ENCODE measurements around the gene EPS8L3.
"Not testable (repeated sequence)": the region's sequence is repeated elsewhere in the genome, so short reads cannot be mapped to it uniquely, and the experiment has no call there.

Gene EPS8L3

DNA sequence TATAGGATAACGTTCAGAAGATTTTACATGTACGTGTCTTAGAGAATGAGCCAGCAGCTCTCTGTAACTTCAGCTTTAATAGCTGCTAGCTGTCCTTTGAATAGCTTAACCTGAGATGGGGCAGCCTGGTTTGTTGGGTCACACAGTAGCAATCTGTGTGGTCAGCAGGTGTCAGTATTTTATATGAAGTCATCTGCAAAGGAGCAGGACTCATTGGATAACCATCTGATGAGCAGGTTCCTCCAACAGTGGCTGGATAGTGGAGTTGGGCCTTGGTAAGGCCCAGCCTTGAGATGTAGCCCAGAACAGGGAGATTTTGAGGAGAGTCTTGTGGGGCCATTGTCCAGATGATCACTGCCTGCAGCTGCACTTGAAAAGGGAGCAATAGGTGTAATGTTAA is 45.2 kb downstream of the EPS8L3 start:
- Mint-ChIP-seq H3K27me3 (peaks cover 42% of the 10 kb centered on the region), H3K9me3 (no peaks in the 10 kb centered on the region), H3K36me3 (no peaks in the 10 kb centered on the region), H3K4me1 (no peaks in the 10 kb centered on the region), H3K27ac (no peak overlapping the region), H3K4me3 (no peak overlapping the region)
- CTCF ChIA-PET = interaction anchor here (1.3 kb wide), 1 partner anchor 68 kb away, joined by 3 read pairs; no protein-coding TSS in a partner anchor
- no peak for DNase-seq

DNA sequence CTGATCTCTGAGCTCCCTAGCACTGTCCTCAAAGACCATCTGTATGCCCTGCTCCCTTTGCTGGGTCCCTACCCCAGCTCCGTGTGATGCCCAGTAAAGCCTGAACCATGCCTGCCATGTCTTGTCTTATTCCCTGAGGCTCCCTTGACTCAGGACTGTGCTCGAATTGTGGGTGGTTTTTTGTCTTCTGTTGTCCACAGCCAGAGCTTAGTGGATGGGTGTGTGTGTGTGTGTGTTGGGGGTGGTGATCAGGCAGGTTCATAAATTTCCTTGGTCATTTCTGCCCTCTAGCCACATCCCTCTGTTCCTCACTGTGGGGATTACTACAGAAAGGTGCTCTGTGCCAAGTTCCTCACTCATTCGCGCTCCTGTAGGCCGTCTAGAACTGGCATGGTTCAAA is 46.0 kb downstream of the EPS8L3 start:
- no peak for DNase-seq
- Mint-ChIP-seq H3K27ac (no peak overlapping the region), H3K9me3 (no peaks in the 10 kb centered on the region), H3K27me3 (peaks cover 46% of the 10 kb centered on the region), H3K4me1 (no peaks in the 10 kb centered on the region), H3K4me3 (no peak overlapping the region), H3K36me3 (no peaks in the 10 kb centered on the region)
- CTCF ChIA-PET = interaction anchor here (0.7 to 2.1 kb wide), 4 partner anchors 55 to 78 kb away, joined by 3 to 10 read pairs (median 3); no protein-coding TSS in a partner anchor

DNA sequence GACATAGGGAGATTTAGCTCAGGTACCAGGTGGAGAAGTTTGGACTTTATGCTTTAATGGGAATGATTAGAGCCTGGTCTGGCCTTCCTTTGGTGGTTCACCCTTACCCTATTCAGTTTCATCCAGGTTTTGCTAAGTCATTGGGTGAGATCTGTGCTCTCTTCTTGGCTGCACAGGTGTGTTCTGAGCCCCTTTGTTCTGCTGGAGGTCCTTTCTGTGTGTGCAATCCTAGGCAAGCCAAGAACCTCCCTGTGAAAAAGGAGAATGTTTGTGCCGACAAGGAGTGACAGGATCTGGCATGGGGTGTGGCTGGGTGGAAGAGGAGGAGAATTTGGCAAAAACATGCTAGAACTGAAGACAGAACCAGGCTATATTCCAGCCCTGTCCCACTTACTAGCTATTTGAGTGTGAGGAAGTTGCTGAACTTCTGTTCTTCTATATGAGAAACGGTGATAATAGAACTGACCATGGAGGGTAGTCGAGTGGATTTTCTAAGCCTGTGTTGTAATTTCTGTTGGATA is 47.1 kb downstream of the EPS8L3 start:
- H3K27me3 Mint-ChIP-seq = peaks cover 54% of the 10 kb centered on the region
- no peaks in the 10 kb centered on the region for H3K4me1 Mint-ChIP-seq
- no peaks in the 10 kb centered on the region for H3K36me3 Mint-ChIP-seq
- H3K4me3 Mint-ChIP-seq = no peak overlapping the region
- CTCF ChIA-PET = interaction anchor here (0.9 to 2.1 kb wide), 3 partner anchors 56 to 77 kb away, joined by 3 to 10 read pairs (median 3); no protein-coding TSS in a partner anchor
- no peaks in the 10 kb centered on the region for H3K9me3 Mint-ChIP-seq
- DNase-seq = no peak
- H3K27ac Mint-ChIP-seq = no peak overlapping the region

DNA sequence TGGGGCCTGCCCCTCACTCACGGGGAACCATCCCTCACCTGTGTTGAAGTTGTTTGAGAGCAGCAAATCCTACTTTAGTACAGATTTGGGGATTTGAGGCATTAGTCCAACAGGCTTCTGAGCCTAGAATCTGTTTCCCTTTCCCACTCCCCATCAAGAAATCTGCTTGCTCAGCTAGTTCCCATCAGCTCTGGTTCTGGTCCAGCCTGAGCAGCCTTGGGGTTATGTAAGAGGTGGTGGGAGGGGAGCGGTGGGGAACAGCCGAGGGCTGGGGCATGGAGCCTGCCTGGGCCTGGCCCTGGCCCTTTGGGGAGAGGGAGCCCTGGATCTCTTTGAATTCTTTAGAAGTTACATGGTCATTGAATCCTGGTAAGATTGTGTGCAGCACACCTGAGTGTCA is 47.6 kb downstream of the EPS8L3 start:
- DNase-seq = no peak
- Mint-ChIP-seq H3K4me1 (no peaks in the 10 kb centered on the region), H3K9me3 (no peaks in the 10 kb centered on the region), H3K27me3 (peaks cover 52% of the 10 kb centered on the region), H3K27ac (no peak overlapping the region), H3K36me3 (no peaks in the 10 kb centered on the region), H3K4me3 (no peak overlapping the region)
- CTCF ChIA-PET = interaction anchor here (1.3 to 2.1 kb wide), 2 partner anchors 67 to 76 kb away, joined by 3 to 10 read pairs; no protein-coding TSS in a partner anchor

DNA sequence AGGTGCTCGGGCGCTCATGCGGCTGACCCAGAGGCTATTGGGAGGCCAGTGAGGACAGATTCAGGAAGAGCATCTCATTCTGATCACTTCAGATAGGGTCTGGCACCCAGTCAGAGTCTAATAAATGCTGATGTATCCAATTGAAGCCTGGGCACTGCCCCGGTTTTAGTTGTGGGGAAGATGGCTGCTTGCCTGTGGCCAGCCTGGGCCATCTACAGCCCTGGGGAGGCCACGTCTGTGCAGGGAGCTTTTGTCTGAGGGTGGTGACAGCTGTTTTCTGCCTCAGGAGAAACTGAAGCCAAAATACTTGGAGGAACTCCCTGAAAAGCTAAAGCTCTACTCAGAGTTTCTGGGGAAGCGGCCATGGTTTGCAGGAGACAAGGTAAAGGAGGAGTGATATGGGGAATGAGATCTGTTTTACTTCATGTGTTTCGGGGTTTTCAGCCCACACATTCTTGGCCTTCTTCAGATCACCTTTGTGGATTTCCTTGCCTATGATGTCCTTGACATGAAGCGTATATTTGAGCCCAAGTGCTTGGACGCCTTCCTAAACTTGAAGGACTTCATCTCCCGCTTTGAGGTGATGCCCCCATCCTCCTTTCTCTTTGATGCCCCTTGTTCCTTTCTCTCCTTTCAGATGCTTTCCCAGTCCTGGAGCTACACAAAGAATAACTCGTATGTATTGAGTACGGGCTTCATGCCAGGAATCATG is 48.9 kb downstream of the EPS8L3 start:
- no peak for DNase-seq
- H3K27me3 Mint-ChIP-seq = peaks cover 52% of the 10 kb centered on the region
- no peaks in the 10 kb centered on the region for H3K9me3 Mint-ChIP-seq
- no peak overlapping the region for H3K27ac Mint-ChIP-seq
- CTCF ChIA-PET = no interaction called here
- H3K4me3 Mint-ChIP-seq = no peak overlapping the region
- no peaks in the 10 kb centered on the region for H3K4me1 Mint-ChIP-seq
- no peaks in the 10 kb centered on the region for H3K36me3 Mint-ChIP-seq

DNA sequence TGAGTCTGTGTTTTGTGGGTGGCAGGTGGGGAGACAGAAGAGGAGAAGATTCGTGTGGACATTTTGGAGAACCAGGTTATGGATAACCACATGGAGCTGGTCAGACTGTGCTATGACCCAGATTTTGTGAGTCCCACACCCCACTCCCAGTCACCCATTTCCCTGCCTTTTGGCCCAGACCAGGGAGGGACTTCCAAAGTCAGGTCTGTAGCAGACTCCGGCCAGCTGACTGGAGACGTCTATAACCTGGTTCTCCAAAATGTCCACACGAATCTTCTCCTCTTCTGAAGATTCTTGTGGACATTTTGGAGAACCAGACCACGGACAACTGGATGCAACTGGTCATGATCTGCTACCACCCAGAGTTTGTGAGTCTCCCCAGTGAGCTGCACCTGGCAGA is 50.1 kb downstream of the EPS8L3 start:
- peaks cover 52% of the 10 kb centered on the region for H3K27me3 Mint-ChIP-seq
- peaks cover 8% of the 10 kb centered on the region for H3K9me3 Mint-ChIP-seq
- CTCF ChIA-PET = no interaction called here
- no peak overlapping the region for H3K27ac Mint-ChIP-seq
- no peaks in the 10 kb centered on the region for H3K36me3 Mint-ChIP-seq
- H3K4me3 Mint-ChIP-seq = no peak overlapping the region
- H3K4me1 Mint-ChIP-seq = no peaks in the 10 kb centered on the region
- DNase-seq = no peak

DNA sequence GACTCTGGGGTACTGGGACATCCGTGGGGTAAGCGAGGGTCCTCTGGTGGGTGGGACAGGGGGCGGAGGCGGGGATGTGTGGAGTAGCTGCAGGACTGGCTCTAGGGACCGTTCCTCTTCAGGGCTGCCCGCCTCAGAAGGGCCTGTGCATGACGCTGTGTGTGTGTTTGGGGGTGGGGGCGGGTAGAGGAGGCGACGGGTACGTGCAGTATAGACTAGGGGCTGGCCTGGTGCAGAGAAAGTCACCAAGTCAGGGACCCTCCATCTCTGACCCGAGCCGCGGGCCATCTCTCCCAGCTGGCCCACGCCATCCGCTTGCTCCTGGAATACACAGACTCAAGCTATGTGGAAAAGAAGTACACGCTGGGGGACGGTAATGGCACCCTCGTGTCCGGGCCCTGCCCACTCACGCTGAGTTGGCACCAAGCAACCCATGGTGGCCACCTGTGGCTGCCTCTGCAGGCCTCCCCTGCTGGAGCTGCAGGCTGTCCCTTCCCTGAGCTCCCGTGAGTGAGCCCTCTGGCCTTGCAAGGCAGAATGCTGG is 51.3 kb downstream of the EPS8L3 start:
- Mint-ChIP-seq H3K4me3 (no peak overlapping the region), H3K27me3 (peaks cover 50% of the 10 kb centered on the region), H3K4me1 (no peaks in the 10 kb centered on the region), H3K9me3 (peaks cover 11% of the 10 kb centered on the region), H3K27ac (no peak overlapping the region), H3K36me3 (no peaks in the 10 kb centered on the region)
- DNase-seq = no peak
- CTCF ChIA-PET = no interaction called here

DNA sequence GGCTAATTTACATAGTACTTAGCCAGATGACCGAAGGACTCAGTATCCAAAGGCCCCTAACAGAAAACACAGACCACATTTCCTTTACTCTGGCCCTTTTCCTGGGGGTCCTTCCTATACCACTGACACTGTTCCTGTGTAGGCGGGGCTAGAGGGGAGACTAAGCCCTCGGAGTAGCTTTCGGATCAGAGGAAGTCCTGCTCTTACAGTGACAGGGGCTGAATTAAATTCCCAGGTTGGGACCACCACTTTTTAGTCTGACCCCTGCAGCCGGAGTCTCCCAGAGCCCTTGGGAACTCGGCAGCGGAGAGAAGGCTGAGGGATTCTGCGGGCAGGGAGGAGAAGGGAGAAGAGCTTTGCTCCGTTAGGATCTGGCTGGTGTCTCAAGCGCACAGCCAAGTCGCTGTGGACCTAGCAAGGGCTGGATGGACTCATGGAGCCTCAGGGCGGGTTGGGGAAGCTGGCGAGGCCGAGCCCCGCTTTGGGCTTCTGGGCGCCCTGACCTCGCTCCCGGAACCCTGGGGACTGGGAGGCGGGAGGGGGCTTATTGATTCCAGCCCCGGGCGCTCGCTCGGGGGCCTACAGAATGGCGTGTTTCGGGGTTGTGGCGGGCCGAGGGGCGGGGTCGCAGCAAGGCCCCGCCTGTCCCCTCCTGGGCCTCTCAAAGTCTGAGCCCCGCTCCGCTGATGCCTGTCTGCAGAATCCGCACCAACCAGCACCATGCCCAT is 52.0 kb downstream of the EPS8L3 start, which contains the start of gene GSTM5:
GSTM5 (plus strand) TSS at position 659 of the 728 bp plus-strand sequence; CDS start at position 721, 62 bp downstream.
- H3K4me3 Mint-ChIP-seq, H3K27ac Mint-ChIP-seq, H3K4me1 Mint-ChIP-seq, CTCF ChIA-PET, H3K36me3 Mint-ChIP-seq, DNase-seq: not testable (repeated sequence)
- peaks cover 46% of the 10 kb centered on the region for H3K27me3 Mint-ChIP-seq
- peaks cover 11% of the 10 kb centered on the region for H3K9me3 Mint-ChIP-seq

DNA sequence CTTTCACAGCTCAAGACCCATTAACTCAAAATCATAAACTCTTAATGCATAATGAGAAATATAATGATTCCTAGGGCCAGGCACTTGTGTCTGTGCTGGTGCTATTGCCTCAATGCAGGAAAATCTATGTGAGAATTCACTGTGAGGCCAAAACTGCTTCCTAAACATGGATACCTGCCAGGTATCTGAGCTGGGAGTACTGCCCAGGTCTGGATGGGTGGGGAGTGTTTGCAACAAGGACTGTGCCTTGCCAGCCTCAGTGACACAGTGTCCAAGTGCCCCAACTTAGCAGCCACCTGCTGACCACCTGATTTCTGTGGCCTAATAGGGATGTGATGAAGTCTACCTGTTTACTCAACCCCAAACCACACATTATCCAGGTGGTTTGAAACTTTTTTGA is 53.9 kb downstream of the EPS8L3 start:
- CTCF ChIA-PET = interaction anchor here (0.7 kb wide), 1 partner anchor 69 kb away, joined by 4 read pairs; no protein-coding TSS in a partner anchor
- peaks cover 31% of the 10 kb centered on the region for H3K27me3 Mint-ChIP-seq
- not testable (repeated sequence) for DNase-seq, H3K27ac Mint-ChIP-seq, H3K4me1 Mint-ChIP-seq, H3K4me3 Mint-ChIP-seq, H3K36me3 Mint-ChIP-seq
- H3K9me3 Mint-ChIP-seq = peaks cover 11% of the 10 kb centered on the region

DNA sequence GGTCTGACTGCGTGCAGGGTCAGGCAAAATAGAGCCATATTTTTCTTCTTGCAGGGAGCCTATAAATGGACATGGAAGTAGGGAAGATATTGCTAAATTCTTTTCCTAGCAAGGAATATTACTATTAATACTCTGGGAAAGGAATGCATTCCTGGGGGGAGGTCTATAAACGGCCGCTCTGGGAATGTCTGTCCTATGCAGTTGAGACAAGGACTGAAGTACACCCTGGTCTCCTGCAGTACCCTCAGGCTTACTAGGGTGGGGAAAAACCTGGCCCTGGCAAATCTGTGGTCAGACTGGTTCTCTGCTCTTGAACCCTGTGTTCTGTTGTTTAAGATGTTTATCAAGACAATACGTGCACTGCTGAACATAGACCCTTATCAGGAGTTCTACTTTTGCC is 54.8 kb downstream of the EPS8L3 start:
- not testable (repeated sequence) for H3K4me3 Mint-ChIP-seq, H3K4me1 Mint-ChIP-seq, H3K27ac Mint-ChIP-seq, H3K36me3 Mint-ChIP-seq, DNase-seq
- CTCF ChIA-PET = interaction anchor here (0.7 kb wide), 1 partner anchor 69 kb away, joined by 4 read pairs; no protein-coding TSS in a partner anchor
- Mint-ChIP-seq H3K9me3 (peaks cover 11% of the 10 kb centered on the region), H3K27me3 (peaks cover 22% of the 10 kb centered on the region)

DNA sequence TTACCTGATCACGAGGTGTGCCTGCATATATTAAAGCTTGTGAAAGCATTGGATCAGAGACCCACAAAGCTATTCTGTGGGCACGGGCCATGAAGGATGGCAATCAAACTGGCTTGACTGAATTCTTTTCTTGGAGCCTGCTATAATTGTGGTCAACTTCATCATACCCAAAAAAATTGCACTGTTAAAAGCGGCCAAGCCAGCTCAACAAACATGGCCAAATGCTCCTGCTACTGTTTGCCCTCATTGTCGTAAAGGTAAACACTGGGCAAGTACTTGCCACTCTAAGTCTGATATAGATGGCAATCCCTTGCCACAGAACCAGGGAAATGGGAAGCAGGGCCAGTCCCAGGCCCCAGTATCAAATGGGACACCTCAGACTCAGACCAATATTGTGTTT is 58.3 kb downstream of the EPS8L3 start:
- Mint-ChIP-seq H3K9me3 (peaks cover 13% of the 10 kb centered on the region), H3K4me1 (no peaks in the 10 kb centered on the region), H3K4me3 (no peak overlapping the region), H3K36me3 (no peaks in the 10 kb centered on the region), H3K27me3 (no peaks in the 10 kb centered on the region), H3K27ac (no peak overlapping the region)
- DNase-seq = no peak
- CTCF ChIA-PET = interaction anchor here (2.1 kb wide), 1 partner anchor 65 kb away, joined by 7 read pairs; no protein-coding TSS in a partner anchor

DNA sequence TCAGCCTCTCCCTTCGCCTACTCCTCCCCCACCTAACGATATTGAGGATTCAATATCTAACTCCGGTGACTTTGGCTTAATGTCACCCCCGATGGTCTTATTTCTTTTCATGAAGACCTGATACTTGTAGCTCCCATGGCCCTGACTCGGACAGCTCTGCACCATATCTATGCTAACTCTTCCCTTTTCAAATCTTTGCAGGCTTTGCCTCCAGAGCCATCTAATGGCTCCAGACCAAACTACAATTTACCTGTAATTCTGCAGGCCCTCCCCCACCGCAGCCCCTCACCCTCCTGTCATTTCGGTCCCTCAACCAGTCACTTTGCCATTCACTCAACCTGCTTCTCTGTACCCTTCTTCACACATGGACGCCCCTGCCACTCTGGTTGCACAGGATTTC is 59.5 kb downstream of the EPS8L3 start:
- Mint-ChIP-seq H3K4me3 (no peak overlapping the region), H3K4me1 (no peaks in the 10 kb centered on the region), H3K27me3 (no peaks in the 10 kb centered on the region), H3K27ac (no peak overlapping the region), H3K36me3 (no peaks in the 10 kb centered on the region), H3K9me3 (peaks cover 8% of the 10 kb centered on the region)
- DNase-seq = no peak
- CTCF ChIA-PET = interaction anchor here (1.1 to 2.1 kb wide), 2 partner anchors 61 to 64 kb away, joined by 3 to 7 read pairs; no protein-coding TSS in a partner anchor

DNA sequence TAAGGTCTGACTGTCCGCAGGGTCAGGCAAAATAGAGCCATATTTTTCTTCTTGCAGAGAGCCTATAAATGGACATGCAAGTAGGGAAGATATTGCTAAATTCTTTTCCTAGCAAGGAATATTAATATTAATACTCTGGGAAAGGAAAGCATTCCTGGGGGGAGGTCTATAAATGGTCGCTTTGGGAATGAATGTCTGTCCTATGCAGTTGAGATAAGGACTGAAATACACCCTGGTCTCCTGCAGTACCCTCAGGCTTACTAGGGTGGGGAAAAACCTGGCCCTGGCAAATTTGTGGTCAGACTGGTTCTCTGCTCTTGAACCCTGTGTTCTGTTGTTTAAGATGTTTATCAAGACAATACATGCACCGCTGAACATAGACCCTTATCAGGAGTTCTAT is 60.8 kb downstream of the EPS8L3 start:
- CTCF ChIA-PET = interaction anchor here (1.1 kb wide), 1 partner anchor 59 kb away, joined by 3 read pairs; no protein-coding TSS in a partner anchor
- not testable (repeated sequence) for H3K4me1 Mint-ChIP-seq, H3K36me3 Mint-ChIP-seq, DNase-seq, H3K9me3 Mint-ChIP-seq, H3K27me3 Mint-ChIP-seq, H3K4me3 Mint-ChIP-seq, H3K27ac Mint-ChIP-seq

All from activated naive CD4-positive, alpha-beta T cell treated with anti-CD3 and anti-CD28 coated beads, Interleukin-2, amount 10 ng/mL, durations not matched to agents 7 days and 5 days (primary cell).